Endothelial cell of umbilical vein (primary cell): ENCODE results near the gene SFMBT1. TPM values are rescaled to one million over a fixed set of nuclear protein-coding genes. Genes with fewer than 3 reads are reported as not detected.

Experiments used
- BruUV-seq: library from RNA; stranded (reverse); fragments of 400-500 nt; replicated peaks from 2 replicates; lab custom pipeline; 2021; lab: Mats Ljungman, UMichigan
- CTCF ChIA-PET: fragments of 300-600, 350-600 bp; sonication (Branson Sonifier 250); formaldehyde crosslinking; loops from one replicate; lab custom pipeline; 2021; ENCODE audit warnings: antibody characterized with exemption, inconsistent platforms; lab: Charles Lee
- POLR2A ChIA-PET: fragments of 300-600, 350-600 bp; sonication (Branson Sonifier 250); formaldehyde crosslinking; loops from one replicate; lab custom pipeline; 2021; ENCODE audit warnings: antibody characterized with exemption, inconsistent platforms; lab: Charles Lee
- DNase-seq: peaks from one replicate; pipeline ENCODE4 v3.0.0-alpha.2; 2011; ENCODE audit warnings: low read depth, low spot score
- FAIRE-seq: peaks from 2 replicates; lab custom pipeline; 2011; peaks lifted over from hg19 to GRCh38; lab: Jason Lieb, UNC
- H2AFZ ChIP-seq: 2 replicates; pipeline ENCODE4 v1.6.0; 2012; ENCODE audit warnings: low read depth, low read length, control low read depth, inconsistent platforms
- H3K27ac ChIP-seq: 2 replicates; pipeline ENCODE4 v1.5.1; 2011; ENCODE audit warnings: low read depth, mild to moderate bottlenecking, control low read depth, low read length, moderate library complexity; ENCODE audit not compliant: insufficient read depth
- H3K27me3 ChIP-seq, 2 experiments: 2 replicates each; pipeline versions ENCODE4 v1.6.0 to v1.6.1; 2011; ENCODE audit warnings: low read length in 2 of 2, mixed read lengths in 1 of 2; ENCODE audit not compliant: control insufficient read depth in 2 of 2, insufficient read depth in 2 of 2
- H3K36me3 ChIP-seq, 2 experiments: 2 replicates in 1 of 2; 3 replicates in 1 of 2; pipeline ENCODE4 v1.5.1; 2011; ENCODE audit warnings: low read length in 2 of 2, mild to moderate bottlenecking in 1 of 2, moderate library complexity in 1 of 2; ENCODE audit not compliant: control insufficient read depth in 2 of 2, insufficient read depth in 2 of 2; ENCODE audit errors: extremely low read depth in 1 of 2
- H3K4me1 ChIP-seq: 3 replicates; pipeline ENCODE4 v1.5.1; 2011; ENCODE audit warnings: mild to moderate bottlenecking, low read length; ENCODE audit not compliant: control insufficient read depth, insufficient read depth; ENCODE audit errors: extremely low read depth
- H3K4me2 ChIP-seq: 2 replicates; pipeline ENCODE4 v1.6.1; 2011; ENCODE audit warnings: low read length, control low read depth, mixed read lengths; ENCODE audit not compliant: insufficient read depth
- H3K4me3 ChIP-seq, 3 experiments: fragments of 200-600 bp in 1 of 3; sonication (generic), shearing (Covaris generic) in 1 of 3; replicated peaks in 1 of 3; 2 replicates each; pipeline ENCODE4 v1.5.1; 2011 to 2016; ENCODE audit warnings: control low read depth in 3 of 3, low read length in 3 of 3, mild to moderate bottlenecking in 2 of 3, inconsistent platforms in 1 of 3, low read depth in 1 of 3, moderate library complexity in 1 of 3; ENCODE audit not compliant: insufficient read depth in 1 of 3
- H3K79me2 ChIP-seq: 2 replicates; pipeline ENCODE4 v1.6.0; 2012; ENCODE audit warnings: low read length, inconsistent platforms; ENCODE audit not compliant: control insufficient read depth, insufficient read depth
- H3K9ac ChIP-seq: replicated peaks from 2 replicates; pipeline ENCODE3; 2011; ENCODE audit warnings: low read length, control low read depth; ENCODE audit not compliant: insufficient read depth; ENCODE audit errors: extremely low read depth
- H3K9me1 ChIP-seq: replicated peaks from 3 replicates; pipeline ENCODE4 v1.6.0; 2011; ENCODE audit warnings: mild to moderate bottlenecking, low read length; ENCODE audit not compliant: control insufficient read depth, insufficient read depth; ENCODE audit errors: extremely low read depth
- H3K9me3 ChIP-seq: replicated peaks from 2 replicates; pipeline ENCODE4 v1.5.1; 2012; ENCODE audit warnings: low read length, inconsistent platforms; ENCODE audit not compliant: control insufficient read depth, insufficient read depth
- H4K20me1 ChIP-seq: replicated peaks from 2 replicates; pipeline ENCODE3; 2011; ENCODE audit warnings: mild to moderate bottlenecking, low read length; ENCODE audit not compliant: control insufficient read depth, insufficient read depth; ENCODE audit errors: extremely low read depth
- CTCF ChIP-seq, 2 donors: IDR thresholded peaks; 1 replicate in 1 of 2; 2 replicates in 1 of 2; pipeline ENCODE4 v1.5.1; 2011; ENCODE audit warnings: low read length in 2 of 2, mild to moderate bottlenecking in 2 of 2, moderate library complexity in 2 of 2, control low read depth in 1 of 2, inconsistent platforms in 1 of 2, low read depth in 1 of 2; ENCODE audit not compliant: insufficient read depth in 1 of 2; ENCODE audit errors: extremely low read depth in 1 of 2
- EZH2 ChIP-seq: IDR thresholded peaks from 2 replicates; pipeline ENCODE4 v1.6.1; 2012; ENCODE audit warnings: borderline replicate concordance, low read depth, mild to moderate bottlenecking, moderate library complexity, low read length, inconsistent platforms; ENCODE audit not compliant: severe bottlenecking
- FOS ChIP-seq: IDR thresholded peaks from 2 replicates; pipeline ENCODE4 v1.6.1; 2011; ENCODE audit warnings: mild to moderate bottlenecking, low read length, moderate library complexity, borderline replicate concordance; ENCODE audit not compliant: insufficient read depth
- GATA2 ChIP-seq: IDR thresholded peaks from 2 replicates; pipeline ENCODE4 v1.7.0; 2011; ENCODE audit warnings: low read depth, mild to moderate bottlenecking, moderate library complexity, mixed read lengths, low read length; ENCODE audit not compliant: insufficient read length, insufficient read depth
- JUN ChIP-seq: IDR thresholded peaks from 2 replicates; pipeline ENCODE4 v1.6.1; 2011; ENCODE audit warnings: borderline replicate concordance, low read depth; ENCODE audit not compliant: insufficient read length, insufficient read depth
- MAX ChIP-seq: IDR thresholded peaks from 2 replicates; pipeline ENCODE4 v1.6.1; 2011; ENCODE audit not compliant: insufficient read depth, insufficient read length
- MYC ChIP-seq: IDR thresholded peaks from one replicate; pipeline ENCODE4 v1.6.1; 2011; ENCODE audit warnings: mild to moderate bottlenecking, low read depth, low read length
- POLR2A ChIP-seq: IDR thresholded peaks from 2 replicates; pipeline ENCODE4 v1.6.1; 2012; ENCODE audit warnings: low read depth, mild to moderate bottlenecking, control low read depth, low read length
- POLR2AphosphoS5 ChIP-seq: IDR thresholded peaks from 2 replicates; pipeline ENCODE4 v1.6.1; 2012; ENCODE audit warnings: low read depth, mild to moderate bottlenecking, control low read depth, low read length, moderate library complexity; ENCODE audit not compliant: insufficient read depth
- dilution Hi-C: fragments of 300-500 bp; cut with MboI; formaldehyde crosslinking; loops from one replicate; pipeline ENCODE4 v1.15.0; 2019; ENCODE audit warnings: low sequenced_read_pairs; ENCODE audit not compliant: extremely low pct_ligation_motif_present
- intact Hi-C: fragments of 100-400 bp; cut with micrococcal nuclease; formaldehyde crosslinking; loops from one replicate; pipeline ENCODE4 v1.10.0; 2022
- polyA plus RNA-seq, 4 experiments: library from polyadenylated mRNA; depleted of rRNA in 3 of 4; stranded (reverse) in 3 of 4; unstranded in 1 of 4; fragments of >200 nt; gene quantifications; 2 replicates each; pipeline versions ENCODE4 v1.2.1 to v1.2.3, GENCODE V29; 2011 to 2012; ENCODE audit warnings: missing spikeins in 1 of 4
- total RNA-seq: library from RNA; stranded (reverse); gene quantifications from 2 replicates; pipeline ENCODE4 v1.2.3, GENCODE V29; 2021

The SFMBT1 gene
- total and polyA plus RNA-seq, 2 donors (not counting 3 experiments of a cell fraction or from before 2014, with no cell fraction given), result 1.8 to 6.0 TPM

DNA sequence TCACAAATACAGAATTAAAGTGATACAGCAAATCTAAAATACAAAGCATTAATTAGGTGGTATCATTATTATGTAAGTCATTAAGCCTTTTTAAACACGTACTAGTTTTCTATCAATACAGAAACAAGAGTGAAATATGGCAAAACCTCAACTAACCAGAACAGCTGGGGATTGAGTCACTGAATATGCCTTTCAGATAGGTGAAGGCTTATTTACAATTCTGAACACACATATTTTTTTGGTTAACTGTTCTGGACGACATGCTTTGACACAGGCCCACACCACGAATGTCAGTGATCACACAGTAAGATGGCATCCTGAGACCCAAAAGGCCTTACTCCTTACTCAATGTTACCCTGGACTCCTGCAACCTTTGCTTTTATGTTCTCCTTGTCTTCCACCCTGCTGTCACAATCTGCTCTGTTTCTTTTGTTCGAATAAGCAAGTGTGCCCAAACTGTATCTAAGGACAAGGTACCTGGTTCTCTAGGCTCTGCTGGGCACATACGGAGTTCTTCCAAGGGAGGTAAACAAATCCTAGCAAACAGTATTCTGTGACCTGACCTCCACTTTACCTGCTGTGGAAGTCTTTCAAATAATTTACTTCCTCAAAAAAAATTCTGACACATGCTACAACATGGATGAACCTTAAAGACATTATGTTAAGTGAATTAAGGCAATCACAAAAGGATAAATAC, 7.0 kb downstream of the SFMBT1 start:
- Histone ChIP-seq H3K4me3 (no peak overlapping the region), H3K27me3 (no peaks in the 10 kb centered on the region), H2AFZ (no peak overlapping the region), H3K4me2 (no peak overlapping the region), H3K9me3 (no peaks in the 10 kb centered on the region), H4K20me1 (no peaks in the 10 kb centered on the region), H3K36me3 (no peaks in the 10 kb centered on the region), H3K9ac (no peak overlapping the region), H3K27ac (no peak overlapping the region), H3K79me2 (no peaks in the 10 kb centered on the region), H3K9me1 (no peaks in the 10 kb centered on the region), H3K4me1 (no peaks in the 10 kb centered on the region)
- FAIRE-seq, result peak; percentile 28
- intact Hi-C loops (no loop called here), dilution Hi-C loops (no loop called here)
- no TSS peak for BruUV-seq
- TF ChIP-seq CTCF (IDR thresholded peaks at IDR 0.05; ENCODE audit: extremely low read depth in 1 of 2, insufficient read depth in 1 of 2, low read depth in 1 of 2, low read length in 2 of 2) (no peak), POLR2A (no peak)
- ChIA-PET CTCF (no interaction called here), POLR2A (no interaction called here)
- DNase-seq, result no peak

DNA sequence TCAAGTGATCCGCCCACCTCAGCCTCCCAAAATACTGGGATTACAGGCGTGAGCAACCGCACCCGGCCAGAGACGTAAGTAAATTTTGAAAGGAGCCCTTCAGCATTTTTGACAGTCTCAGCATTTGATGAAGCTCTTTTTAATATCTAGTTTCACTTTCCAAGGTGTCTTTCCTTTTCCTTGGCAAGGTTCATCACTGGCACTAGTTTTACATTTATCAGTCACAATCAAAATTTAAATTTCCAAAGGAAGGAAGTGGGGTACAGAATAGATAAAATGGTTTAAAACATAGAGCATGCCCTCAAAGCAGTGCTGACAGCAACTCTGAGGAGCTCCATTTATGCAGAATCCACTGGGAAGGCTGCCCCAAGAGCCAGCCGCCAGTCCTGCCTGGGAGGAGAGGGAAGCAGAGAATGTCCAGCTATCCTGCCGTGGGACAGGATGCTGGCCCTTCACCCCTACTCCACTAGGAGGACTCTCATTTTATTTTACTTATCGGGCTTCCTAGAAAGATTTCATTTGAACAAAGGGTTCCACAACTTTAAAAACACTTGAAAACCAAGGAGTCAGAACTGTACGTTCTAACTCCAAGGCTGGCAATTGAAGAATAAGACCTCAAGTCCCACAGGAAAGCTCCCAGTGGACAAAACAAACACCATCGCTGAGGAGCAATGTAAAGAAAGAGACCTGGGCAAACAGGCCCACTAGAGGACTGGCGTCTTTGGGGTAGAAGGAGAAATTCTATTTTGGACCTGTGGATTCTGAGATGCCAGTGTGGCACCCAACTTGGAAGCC, 9.9 kb downstream of the SFMBT1 start:
- H3K4me3 ChIP-seq, result no peak overlapping the region
- H3K9ac ChIP-seq, result no peak overlapping the region
- no peaks in the 10 kb centered on the region for H3K27me3 ChIP-seq
- H3K9me3 ChIP-seq, result no peaks in the 10 kb centered on the region
- POLR2A ChIA-PET, result no interaction called here
- no peak for TF ChIP-seq JUN
- no peak for TF ChIP-seq MAX
- TF ChIP-seq CTCF (IDR thresholded peaks at IDR 0.05; ENCODE audit: extremely low read depth in 1 of 2, insufficient read depth in 1 of 2, low read depth in 1 of 2, low read length in 2 of 2), result no peak
- no peak for TF ChIP-seq EZH2
- TF ChIP-seq MYC, result no peak
- TF ChIP-seq POLR2A, result no peak
- no peak for TF ChIP-seq FOS
- no peak for TF ChIP-seq GATA2
- no peak for TF ChIP-seq POLR2AphosphoS5
- intact Hi-C loops (no loop called here), dilution Hi-C loops (no loop called here)
- no peak for FAIRE-seq
- no peaks in the 10 kb centered on the region for H3K36me3 ChIP-seq
- no peak overlapping the region for H3K4me2 ChIP-seq
- H3K79me2 ChIP-seq, result no peaks in the 10 kb centered on the region
- BruUV-seq, result no TSS peak
- no peak overlapping the region for H2AFZ ChIP-seq
- H4K20me1 ChIP-seq, result no peaks in the 10 kb centered on the region
- H3K9me1 ChIP-seq, result no peaks in the 10 kb centered on the region
- no peaks in the 10 kb centered on the region for H3K4me1 ChIP-seq
- CTCF ChIA-PET, result interaction anchor here (0.5 to 1.3 kb wide), 5 partner anchors 9 to 469 kb away, joined by 3 to 8 read pairs (median 3); partner anchors contain the start of gene SFMBT1
- no peak for DNase-seq
- no peak overlapping the region for H3K27ac ChIP-seq
